NCI-H446 (cell line): Measurements from ENCODE around the gene CASS4.

Experiments used
- DNase-seq, 2 experiments: peaks; one replicate each; lab custom pipeline; 2025; lab: John Stamatoyannopoulos, UW

Gene CASS4

GRCh38 chr20:56445130-56445529 lies 33.1 kb downstream of the CASS4 start:
- DNase-seq: no peak

GRCh38 chr20:56445540-56445939 lies 33.5 kb downstream of the CASS4 start:
- no peak for DNase-seq

- no peak for DNase-seq
These were observed 35.2 kb downstream of the CASS4 start for GRCh38 chr20:56447227-56447626.

- no peak for DNase-seq
These were observed 37.4 kb downstream of the CASS4 start for GRCh38 chr20:56449459-56449858.

- DNase-seq: no peak
These were observed 39.2 kb downstream of the CASS4 start for GRCh38 chr20:56451056-56451765.

GRCh38 chr20:56453352-56453751 lies 41.3 kb downstream of the CASS4 start:
- no peak for DNase-seq

GRCh38 chr20:56454754-56455153 lies 42.7 kb downstream of the CASS4 start:
- no peak for DNase-seq

GRCh38 chr20:56458206-56458821 lies 46.3 kb downstream of the CASS4 start:
- DNase-seq: no peak

GRCh38 chr20:56460459-56460858 lies 48.4 kb downstream of the CASS4 start:
- no peak for DNase-seq

- no peak for DNase-seq
These were observed 49.5 kb downstream of the CASS4 start for GRCh38 chr20:56461576-56461975.

GRCh38 chr20:56463428-56463827 lies 51.4 kb downstream of the CASS4 start:
- DNase-seq: no peak

- DNase-seq: no peak
These were observed 53.9 kb downstream of the CASS4 start for GRCh38 chr20:56465997-56466396.

- no peak for DNase-seq
These were observed 55.9 kb downstream of the CASS4 start for GRCh38 chr20:56467968-56468315.

- peak; percentile 63 to 95 for DNase-seq
These were observed 56.4 kb downstream of the CASS4 start, which contains the start of gene RTF2 for GRCh38 chr20:56468316-56469076. TSS of gene RTF2 (plus strand) at chr20:56468627. CDS start at chr20:56468698, 71 bp downstream.

- no peak for DNase-seq
These were observed 57.0 kb downstream of the CASS4 start for GRCh38 chr20:56469077-56469449.

- no peak for DNase-seq
These were observed 71.9 kb downstream of the CASS4 start for GRCh38 chr20:56483970-56484369.

- no peak for DNase-seq
These were observed 75.2 kb downstream of the CASS4 start for GRCh38 chr20:56487216-56487615.

GRCh38 chr20:56488566-56488965 lies 76.5 kb downstream of the CASS4 start:
- DNase-seq: no peak

- DNase-seq: no peak
These were observed 89.1 kb downstream of the CASS4 start for GRCh38 chr20:56501116-56501515.

- DNase-seq: no peak
These were observed 91.9 kb downstream of the CASS4 start for GRCh38 chr20:56503916-56504315.

GRCh38 chr20:56504373-56505005 lies 92.4 kb downstream of the CASS4 start:
- no peak for DNase-seq

GRCh38 chr20:56506103-56506502 lies 94.0 kb downstream of the CASS4 start:
- no peak for DNase-seq
